ENCODE data around the gene MRGPRD.

GRCh38 chr11:68946416-68947090, 34.2 kb downstream of the MRGPRD start:
- TF ChIP-seq, protein P1, sequence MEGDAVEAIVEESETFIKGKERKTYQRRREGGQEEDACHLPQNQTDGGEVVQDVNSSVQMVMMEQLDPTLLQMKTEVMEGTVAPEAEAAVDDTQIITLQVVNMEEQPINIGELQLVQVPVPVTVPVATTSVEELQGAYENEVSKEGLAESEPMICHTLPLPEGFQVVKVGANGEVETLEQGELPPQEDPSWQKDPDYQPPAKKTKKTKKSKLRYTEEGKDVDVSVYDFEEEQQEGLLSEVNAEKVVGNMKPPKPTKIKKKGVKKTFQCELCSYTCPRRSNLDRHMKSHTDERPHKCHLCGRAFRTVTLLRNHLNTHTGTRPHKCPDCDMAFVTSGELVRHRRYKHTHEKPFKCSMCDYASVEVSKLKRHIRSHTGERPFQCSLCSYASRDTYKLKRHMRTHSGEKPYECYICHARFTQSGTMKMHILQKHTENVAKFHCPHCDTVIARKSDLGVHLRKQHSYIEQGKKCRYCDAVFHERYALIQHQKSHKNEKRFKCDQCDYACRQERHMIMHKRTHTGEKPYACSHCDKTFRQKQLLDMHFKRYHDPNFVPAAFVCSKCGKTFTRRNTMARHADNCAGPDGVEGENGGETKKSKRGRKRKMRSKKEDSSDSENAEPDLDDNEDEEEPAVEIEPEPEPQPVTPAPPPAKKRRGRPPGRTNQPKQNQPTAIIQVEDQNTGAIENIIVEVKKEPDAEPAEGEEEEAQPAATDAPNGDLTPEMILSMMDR (conservative IDR thresholded peaks at IDR 0.05): no peak
- no peak for TF ChIP-seq EZH2 (IDR thresholded peaks at IDR 0.05; ENCODE audit: low read depth)

All from PC-9 (cell line).